HepG2 (cell line): Measurements from ENCODE around the gene USP34. TPM values are rescaled to one million over a fixed set of nuclear protein-coding genes. Genes with fewer than 3 reads are reported as not detected.

Experiments used
- KAT7 ChIP-seq: IDR thresholded peaks from 2 replicates; pipeline ENCODE4 v1.6.1; 2018; ENCODE audit warnings: borderline replicate concordance, missing compliant biosample characterization
- KDM5B ChIP-seq: sonication (generic); formaldehyde crosslinking; IDR thresholded peaks from 2 replicates; pipeline ENCODE4 v1.4.0; 2020; ENCODE audit warnings: missing genetic modification reagents, mild to moderate bottlenecking, borderline replicate concordance
- NAIF1 ChIP-seq: sonication (generic); formaldehyde crosslinking; IDR thresholded peaks from 2 replicates; pipeline ENCODE4 v1.5.0; 2020; ENCODE audit warnings: mild to moderate bottlenecking, missing genetic modification reagents, borderline replicate concordance
- NFE2L2 ChIP-seq: fragments of 150-350 bp; IDR thresholded peaks from 2 replicates; pipeline ENCODE4 v1.6.1; 2014; ENCODE audit warnings: low read length
- NONO ChIP-seq, 2 experiments: fragments of 450-650 bp in 1 of 2; sonication (generic) in 1 of 2; formaldehyde crosslinking in 1 of 2; IDR thresholded peaks in 1 of 2; conservative IDR thresholded peaks in 1 of 2; 2 replicates each; pipeline versions ENCODE4 v1.6.1 to v1.8.0; 2017 to 2022; ENCODE audit warnings: mild to moderate bottlenecking in 1 of 2, missing genetic modification reagents in 1 of 2, moderate library complexity in 1 of 2
- PAF1 ChIP-seq: IDR thresholded peaks from 2 replicates; pipeline ENCODE4 v1.6.1; 2016; ENCODE audit warnings: missing genetic modification reagents, missing compliant biosample characterization
- RXRB ChIP-seq: IDR thresholded peaks from 2 replicates; pipeline ENCODE4 v1.6.1; 2016; ENCODE audit warnings: borderline replicate concordance, missing genetic modification reagents, missing compliant biosample characterization
- SCMH1 ChIP-seq: sonication (generic); formaldehyde crosslinking; IDR thresholded peaks from 2 replicates; pipeline ENCODE4 v1.9.0; 2021; ENCODE audit warnings: missing genetic modification reagents, mild to moderate bottlenecking, borderline replicate concordance
- STAG1 ChIP-seq: sonication (generic); formaldehyde crosslinking; IDR thresholded peaks from 2 replicates; pipeline ENCODE4 v1.4.0; 2020; ENCODE audit warnings: missing genetic modification reagents
- SUZ12 ChIP-seq: fragments of 150-350 bp; IDR thresholded peaks from 2 replicates; pipeline ENCODE4 v1.6.1; 2014; ENCODE audit warnings: low read depth, low read length
- TGIF2 ChIP-seq: IDR thresholded peaks from 2 replicates; pipeline ENCODE4 v1.6.1; 2016; ENCODE audit warnings: control low read depth, missing compliant biosample characterization
- ZFP90 ChIP-seq: sonication (generic); formaldehyde crosslinking; IDR thresholded peaks from 2 replicates; pipeline ENCODE4 v1.8.0; 2022; ENCODE audit warnings: missing genetic modification reagents, mild to moderate bottlenecking, inconsistent platforms, borderline replicate concordance
- ZMAT3 ChIP-seq: sonication (generic); formaldehyde crosslinking; conservative IDR thresholded peaks from 2 replicates; pipeline ENCODE4 v1.7.0; 2021; ENCODE audit warnings: missing genetic modification reagents
- ZNF260 ChIP-seq: sonication (generic); formaldehyde crosslinking; IDR thresholded peaks from 2 replicates; pipeline ENCODE4 v1.4.0; 2020; ENCODE audit warnings: missing genetic modification reagents, low read depth, mild to moderate bottlenecking, borderline replicate concordance
- ZNF510 ChIP-seq: sonication (generic); formaldehyde crosslinking; IDR thresholded peaks from 2 replicates; pipeline ENCODE4 v1.4.0; 2020; ENCODE audit warnings: low read depth, mild to moderate bottlenecking, missing genetic modification reagents
- ZNF530 ChIP-seq: sonication (generic); formaldehyde crosslinking; IDR thresholded peaks from 2 replicates; pipeline ENCODE4 v1.5.0; 2020; ENCODE audit warnings: low read depth, mild to moderate bottlenecking, missing genetic modification reagents
- ZNF652 ChIP-seq: IDR thresholded peaks from 2 replicates; pipeline ENCODE4 v1.6.1; 2016; ENCODE audit warnings: low read depth, borderline replicate concordance
- polyA plus RNA-seq, 8 experiments: library from polyadenylated mRNA; depleted of rRNA in 3 of 8; stranded (reverse) in 7 of 8; unstranded in 1 of 8; fragments of >200 nt; fragmentation: Illumina TruSeq in 4 of 8; extraction: Trizol in 4 of 8; gene quantifications; 2 replicates each; pipeline versions ENCODE4 v1.2.1 to v1.2.3, GENCODE V29; 2011 to 2016; ENCODE audit warnings: low read depth in 4 of 8, missing spikeins in 1 of 8, mixed read lengths in 1 of 8; ENCODE audit not compliant: insufficient read depth in 1 of 8
- total RNA-seq, 5 experiments: library from RNA; depleted of rRNA; stranded (reverse); fragments of >200 nt; fragmentation: Illumina TruSeq; extraction: Trizol; gene quantifications; 2 replicates each; pipeline ENCODE4 v1.2.3, GENCODE V29; 2016; ENCODE audit warnings: low read depth in 1 of 5
- TF ChIP-seq, protein P1 (sequence below): sonication (generic); formaldehyde crosslinking; IDR thresholded peaks from 2 replicates; pipeline ENCODE4 v1.9.0; 2021; ENCODE audit warnings: missing genetic modification reagents, borderline replicate concordance
- TF ChIP-seq, protein P2 (sequence below): sonication (generic); formaldehyde crosslinking; IDR thresholded peaks from 2 replicates; pipeline ENCODE4 v1.8.1; 2022; ENCODE audit warnings: mild to moderate bottlenecking, missing genetic modification reagents
- TF ChIP-seq, protein P3 (sequence below): sonication (generic); formaldehyde crosslinking; IDR thresholded peaks from 2 replicates; pipeline ENCODE4 v1.4.0; 2020; ENCODE audit warnings: missing genetic modification reagents, borderline replicate concordance

The USP34 gene
- total and polyA plus RNA-seq, 2 of the 13 experiments (the other 11 are each of a cell fraction or from before 2014, with no cell fraction given), result 99.2 to 100 TPM

DNA sequence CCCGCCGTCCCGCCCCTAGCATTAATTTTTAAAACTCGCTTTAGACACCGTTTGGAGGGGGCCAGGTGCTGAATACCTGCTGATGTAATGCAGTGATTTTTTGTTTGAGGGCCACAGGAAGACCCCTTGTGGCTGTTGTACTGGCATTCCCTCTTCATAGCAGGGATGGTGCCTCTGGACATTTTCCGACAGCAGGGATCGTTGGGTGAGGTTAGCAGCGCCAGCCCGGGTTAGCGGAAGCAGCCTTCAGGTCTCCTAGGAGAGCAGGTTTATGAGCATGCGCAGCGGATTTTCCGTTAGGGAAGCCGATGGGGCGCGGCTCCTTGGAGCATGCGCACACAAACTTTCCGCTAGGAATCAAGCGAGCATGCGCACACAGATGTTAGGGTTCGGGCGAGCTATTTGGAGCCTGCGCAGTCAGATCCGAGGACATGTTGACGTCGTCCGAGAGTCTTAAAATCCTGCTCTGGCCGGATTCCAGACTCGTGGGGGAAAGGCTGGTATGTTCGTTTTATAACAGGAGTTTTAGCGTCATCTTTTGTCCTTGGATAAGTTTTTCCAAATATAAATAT is 326.1 kb downstream of the USP34 start (continued):
- TF ChIP-seq SUZ12 (no peak), ZNF530 (CRISPR knock-in tag) (no peak), KDM5B (CRISPR knock-in tag) (peak; percentile 67; the same call in 1 of the 2 replicates), TGIF2 (CRISPR knock-in tag) (peak; percentile 76), ZNF652 (no peak), PAF1 (no peak), KAT7 (no peak), STAG1 (CRISPR knock-in tag) (peak; percentile 43; the same call in 1 of the 2 replicates), RXRB (no peak; the same call in 1 of the 2 replicates), NONO (IDR thresholded peaks at IDR 0.05) (no peak), NONO (CRISPR knock-in tag; conservative IDR thresholded peaks at IDR 0.05) (no peak), ZFP90 (no peak), SCMH1 (CRISPR knock-in tag) (no peak), ZNF510 (CRISPR knock-in tag) (0 out of 2 replicates have a peak, but pooled peaks have one; percentile 28), NFE2L2 (no peak), NAIF1 (peak; percentile 98), ZMAT3 (CRISPR knock-in tag) (no peak), ZNF260 (CRISPR knock-in tag) (no peak)
- TF ChIP-seq, protein P1, sequence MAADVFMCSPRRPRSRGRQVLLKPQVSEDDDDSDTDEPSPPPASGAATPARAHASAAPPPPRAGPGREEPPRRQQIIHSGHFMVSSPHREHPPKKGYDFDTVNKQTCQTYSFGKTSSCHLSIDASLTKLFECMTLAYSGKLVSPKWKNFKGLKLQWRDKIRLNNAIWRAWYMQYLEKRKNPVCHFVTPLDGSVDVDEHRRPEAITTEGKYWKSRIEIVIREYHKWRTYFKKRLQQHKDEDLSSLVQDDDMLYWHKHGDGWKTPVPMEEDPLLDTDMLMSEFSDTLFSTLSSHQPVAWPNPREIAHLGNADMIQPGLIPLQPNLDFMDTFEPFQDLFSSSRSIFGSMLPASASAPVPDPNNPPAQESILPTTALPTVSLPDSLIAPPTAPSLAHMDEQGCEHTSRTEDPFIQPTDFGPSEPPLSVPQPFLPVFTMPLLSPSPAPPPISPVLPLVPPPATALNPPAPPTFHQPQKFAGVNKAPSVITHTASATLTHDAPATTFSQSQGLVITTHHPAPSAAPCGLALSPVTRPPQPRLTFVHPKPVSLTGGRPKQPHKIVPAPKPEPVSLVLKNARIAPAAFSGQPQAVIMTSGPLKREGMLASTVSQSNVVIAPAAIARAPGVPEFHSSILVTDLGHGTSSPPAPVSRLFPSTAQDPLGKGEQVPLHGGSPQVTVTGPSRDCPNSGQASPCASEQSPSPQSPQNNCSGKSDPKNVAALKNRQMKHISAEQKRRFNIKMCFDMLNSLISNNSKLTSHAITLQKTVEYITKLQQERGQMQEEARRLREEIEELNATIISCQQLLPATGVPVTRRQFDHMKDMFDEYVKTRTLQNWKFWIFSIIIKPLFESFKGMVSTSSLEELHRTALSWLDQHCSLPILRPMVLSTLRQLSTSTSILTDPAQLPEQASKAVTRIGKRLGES (CRISPR knock-in tag), result peak; percentile 33; the same call in 1 of the 2 replicates
- TF ChIP-seq, protein P2, sequence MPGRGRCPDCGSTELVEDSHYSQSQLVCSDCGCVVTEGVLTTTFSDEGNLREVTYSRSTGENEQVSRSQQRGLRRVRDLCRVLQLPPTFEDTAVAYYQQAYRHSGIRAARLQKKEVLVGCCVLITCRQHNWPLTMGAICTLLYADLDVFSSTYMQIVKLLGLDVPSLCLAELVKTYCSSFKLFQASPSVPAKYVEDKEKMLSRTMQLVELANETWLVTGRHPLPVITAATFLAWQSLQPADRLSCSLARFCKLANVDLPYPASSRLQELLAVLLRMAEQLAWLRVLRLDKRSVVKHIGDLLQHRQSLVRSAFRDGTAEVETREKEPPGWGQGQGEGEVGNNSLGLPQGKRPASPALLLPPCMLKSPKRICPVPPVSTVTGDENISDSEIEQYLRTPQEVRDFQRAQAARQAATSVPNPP (CRISPR knock-in tag), result no peak; the same call in 1 of the 2 replicates
- TF ChIP-seq, protein P3, sequence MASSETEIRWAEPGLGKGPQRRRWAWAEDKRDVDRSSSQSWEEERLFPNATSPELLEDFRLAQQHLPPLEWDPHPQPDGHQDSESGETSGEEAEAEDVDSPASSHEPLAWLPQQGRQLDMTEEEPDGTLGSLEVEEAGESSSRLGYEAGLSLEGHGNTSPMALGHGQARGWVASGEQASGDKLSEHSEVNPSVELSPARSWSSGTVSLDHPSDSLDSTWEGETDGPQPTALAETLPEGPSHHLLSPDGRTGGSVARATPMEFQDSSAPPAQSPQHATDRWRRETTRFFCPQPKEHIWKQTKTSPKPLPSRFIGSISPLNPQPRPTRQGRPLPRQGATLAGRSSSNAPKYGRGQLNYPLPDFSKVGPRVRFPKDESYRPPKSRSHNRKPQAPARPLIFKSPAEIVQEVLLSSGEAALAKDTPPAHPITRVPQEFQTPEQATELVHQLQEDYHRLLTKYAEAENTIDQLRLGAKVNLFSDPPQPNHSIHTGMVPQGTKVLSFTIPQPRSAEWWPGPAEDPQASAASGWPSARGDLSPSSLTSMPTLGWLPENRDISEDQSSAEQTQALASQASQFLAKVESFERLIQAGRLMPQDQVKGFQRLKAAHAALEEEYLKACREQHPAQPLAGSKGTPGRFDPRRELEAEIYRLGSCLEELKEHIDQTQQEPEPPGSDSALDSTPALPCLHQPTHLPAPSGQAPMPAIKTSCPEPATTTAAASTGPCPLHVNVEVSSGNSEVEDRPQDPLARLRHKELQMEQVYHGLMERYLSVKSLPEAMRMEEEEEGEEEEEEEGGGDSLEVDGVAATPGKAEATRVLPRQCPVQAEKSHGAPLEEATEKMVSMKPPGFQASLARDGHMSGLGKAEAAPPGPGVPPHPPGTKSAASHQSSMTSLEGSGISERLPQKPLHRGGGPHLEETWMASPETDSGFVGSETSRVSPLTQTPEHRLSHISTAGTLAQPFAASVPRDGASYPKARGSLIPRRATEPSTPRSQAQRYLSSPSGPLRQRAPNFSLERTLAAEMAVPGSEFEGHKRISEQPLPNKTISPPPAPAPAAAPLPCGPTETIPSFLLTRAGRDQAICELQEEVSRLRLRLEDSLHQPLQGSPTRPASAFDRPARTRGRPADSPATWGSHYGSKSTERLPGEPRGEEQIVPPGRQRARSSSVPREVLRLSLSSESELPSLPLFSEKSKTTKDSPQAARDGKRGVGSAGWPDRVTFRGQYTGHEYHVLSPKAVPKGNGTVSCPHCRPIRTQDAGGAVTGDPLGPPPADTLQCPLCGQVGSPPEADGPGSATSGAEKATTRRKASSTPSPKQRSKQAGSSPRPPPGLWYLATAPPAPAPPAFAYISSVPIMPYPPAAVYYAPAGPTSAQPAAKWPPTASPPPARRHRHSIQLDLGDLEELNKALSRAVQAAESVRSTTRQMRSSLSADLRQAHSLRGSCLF (CRISPR knock-in tag), result no peak
